Esophagus squamous epithelium (tissue), 5 donors: ENCODE measurements around the gene CEP192. TPM values are rescaled to one million over a fixed set of nuclear protein-coding genes. Genes with fewer than 3 reads are reported as not detected.

Experiments
- DNase-seq: peaks from one replicate; lab custom pipeline; 2025; lab: John Stamatoyannopoulos, UW
- H3K27ac ChIP-seq, 4 donors: fragments of 200-600 bp; sonication (generic); one replicate each; pipeline ENCODE4 v1.5.1; 2016 to 2019; ENCODE audit warnings: mild to moderate bottlenecking in 1 of 4
- H3K27me3 ChIP-seq, 4 donors: fragments of 200-600 bp; sonication (generic); 1 replicate in 3 of 4; 2 replicates in 1 of 4; pipeline versions ENCODE4 v1.5.1 to v1.6.0; 2017 to 2021; ENCODE audit warnings: antibody characterized with exemption in 1 of 4
- H3K36me3 ChIP-seq, 3 donors: fragments of 200-600 bp; sonication (generic); one replicate each; pipeline ENCODE4 v1.5.1; 2016 to 2019
- H3K4me1 ChIP-seq, 3 donors: fragments of 200-600 bp; sonication (generic); one replicate each; pipeline ENCODE4 v1.5.1; 2017 to 2019
- H3K4me3 ChIP-seq, 4 donors: fragments of 200-600 bp; sonication (generic); 1 replicate in 3 of 4; 2 replicates in 1 of 4; pipeline ENCODE4 v1.5.1; 2016 to 2019; ENCODE audit warnings: mild to moderate bottlenecking in 2 of 4, moderate library complexity in 1 of 4
- H3K9me3 ChIP-seq, 3 donors: fragments of 200-600 bp; sonication (generic); one replicate each; pipeline ENCODE4 v1.5.1; 2016 to 2019
- CTCF ChIP-seq, 6 experiments: fragments of 450-650 bp in 4 of 6; fragments of 200-600 bp in 2 of 6; sonication (generic) in 2 of 6; IDR thresholded peaks; one replicate each; pipeline ENCODE4 v1.5.1; 2016 to 2019; ENCODE audit warnings: antibody characterized with exemption in 6 of 6, mild to moderate bottlenecking in 4 of 6, moderate library complexity in 4 of 6
- POLR2A ChIP-seq, 4 donors: fragments of 450-650 bp; IDR thresholded peaks; one replicate each; pipeline ENCODE4 v1.6.1; 2017; ENCODE audit warnings: antibody characterized with exemption in 4 of 4, mild to moderate bottlenecking in 4 of 4, moderate library complexity in 3 of 4
- WGBS, 2 donors: methylation state at CpG; one replicate each; pipeline ENCODE4 v1.1.5; 2018; 5-methylcytosine and 5-hydroxymethylcytosine counted together
- intact Hi-C: fragments of 100-400 bp; cut with DNase I; formaldehyde crosslinking; loops from one replicate; pipeline ENCODE4 v1.15.0; 2022
- total RNA-seq, 4 donors: library from RNA; depleted of rRNA; stranded (reverse); fragments of >200 nt; gene quantifications; one replicate each; pipeline ENCODE4 v1.1.0, GENCODE V29; 2016
- donor health status: DM: yes; HTN: yes; CAD: no.

The CEP192 gene
- total RNA-seq, 4 donors from 2014 or later, result 7.3 to 21.6 (median 13.6) TPM

- no peaks in the 10 kb centered on the region for H3K27me3 ChIP-seq
- 42 to 57% methylated on average over 5 of the region's 5 CpGs for WGBS, 2 donors
- intact Hi-C loops, result no loop called here
- H3K27ac ChIP-seq, result no peak overlapping the region
- H3K9me3 ChIP-seq, result no peaks in the 10 kb centered on the region
- no peak overlapping the region for H3K4me3 ChIP-seq
- TF ChIP-seq CTCF (IDR thresholded peaks at IDR 0.05), result no peak
- TF ChIP-seq POLR2A (IDR thresholded peaks at IDR 0.05), result no peak
- peaks cover 0 to 43% (median 0%) of the 10 kb centered on the region in 3 donors for H3K36me3 ChIP-seq
- no peaks in the 10 kb centered on the region for H3K4me1 ChIP-seq
- no peak for DNase-seq
These were observed 134.0 kb downstream of the CEP192 start for GRCh38 chr18:13125191-13125590.

- Histone ChIP-seq H3K4me3 (no peak overlapping the region), H3K27ac (no peak overlapping the region), H3K9me3 (no peaks in the 10 kb centered on the region), H3K36me3 (peaks cover 0 to 37% (median 0%) of the 10 kb centered on the region in 3 donors), H3K27me3 (no peaks in the 10 kb centered on the region), H3K4me1 (no peaks in the 10 kb centered on the region)
- 93 to 96% methylated on average over 15 of the region's 17 CpGs for WGBS, 2 donors
- TF ChIP-seq CTCF (IDR thresholded peaks at IDR 0.05), result no peak
- TF ChIP-seq POLR2A (IDR thresholded peaks at IDR 0.05), result no peak
- intact Hi-C loops, result no loop called here
- no peak for DNase-seq
These were observed 135.9 kb downstream of the CEP192 start for GRCh38 chr18:13126966-13127598.

- Histone ChIP-seq H3K36me3 (peaks cover 0 to 16% (median 0%) of the 10 kb centered on the region in 3 donors), H3K27ac (no peak overlapping the region), H3K4me3 (no peak overlapping the region), H3K9me3 (no peaks in the 10 kb centered on the region), H3K27me3 (peaks cover 0 to 16% (median 0%) of the 10 kb centered on the region in 4 donors), H3K4me1 (peaks cover 0 to 7% (median 3%) of the 10 kb centered on the region in 3 donors)
- TF ChIP-seq CTCF (IDR thresholded peaks at IDR 0.05) (no peak), POLR2A (IDR thresholded peaks at IDR 0.05) (no peak)
- intact Hi-C loops, result no loop called here
- 64 to 88% methylated on average over 4 to 6 of the region's 6 CpGs for WGBS, 2 donors
- no peak for DNase-seq
These were observed 140.1 kb downstream of the CEP192 start for GRCh38 chr18:13131283-13131682.

- Histone ChIP-seq H3K4me3 (no peak overlapping the region), H3K27me3 (peaks cover 0 to 46% (median 0%) of the 10 kb centered on the region in 4 donors), H3K36me3 (no peaks in the 10 kb centered on the region), H3K9me3 (no peaks in the 10 kb centered on the region), H3K27ac (no peak overlapping the region), H3K4me1 (peaks cover 11 to 25% (median 11%) of the 10 kb centered on the region in 3 donors)
- intact Hi-C loops, result no loop called here
- 93 to 95% methylated on average over 13 to 14 of the region's 52 CpGs for WGBS, 2 donors
- no peak for DNase-seq
- TF ChIP-seq POLR2A (IDR thresholded peaks at IDR 0.05), result no peak
- TF ChIP-seq CTCF (IDR thresholded peaks at IDR 0.05), result no peak
These were observed 143.6 kb downstream of the CEP192 start for GRCh38 chr18:13134551-13135401.
